ELF-1 (cell line): ENCODE data around the gene DDX42.

ENCODE experiments used
- DNase-seq: peaks from one replicate; pipeline ENCODE4 v3.0.0-alpha.2; 2016; ENCODE audit warnings: low read depth, low spot score

Gene DDX42

GRCh38 chr17:63774141-63774968 is at the start of gene DDX42:
DDX42 (plus strand) TSS chr17:63774170; CDS start chr17:63787050, 12,880 bp downstream.
- DNase-seq, result no peak

GRCh38 chr17:63735691-63736090 is 38.3 kb upstream of the DDX42 start:
- no peak for DNase-seq

GRCh38 chr17:63740464-63741142 is 33.4 kb upstream of the DDX42 start:
- peak; percentile 3 for DNase-seq

- no peak for DNase-seq
These were observed 32.9 kb upstream of the DDX42 start for GRCh38 chr17:63741143-63741407.

GRCh38 chr17:63741408-63742173 is 32.4 kb upstream of the DDX42 start, which contains the start of gene STRADA:
STRADA (minus strand) TSS chr17:63741799; CDS start chr17:63728369, 13,430 bp downstream.
- peak; percentile 99 for DNase-seq

- DNase-seq, result no peak
These were observed 22.2 kb upstream of the DDX42 start for GRCh38 chr17:63751806-63752205.

- DNase-seq, result no peak
These were observed 21.3 kb upstream of the DDX42 start for GRCh38 chr17:63752707-63753106.

GRCh38 chr17:63753215-63753614 is 20.8 kb upstream of the DDX42 start:
- DNase-seq, result no peak

GRCh38 chr17:63754046-63754445 is 19.9 kb upstream of the DDX42 start:
- DNase-seq, result no peak

GRCh38 chr17:63758428-63758827 is 15.5 kb upstream of the DDX42 start:
- DNase-seq, result no peak

- no peak for DNase-seq
These were observed 13.0 kb upstream of the DDX42 start for GRCh38 chr17:63760771-63761539.

GRCh38 chr17:63762161-63763078 is 11.6 kb upstream of the DDX42 start:
- DNase-seq, result no peak

- no peak for DNase-seq
These were observed 9.3 kb upstream of the DDX42 start for GRCh38 chr17:63764716-63765115.

- DNase-seq, result no peak
These were observed 7.2 kb upstream of the DDX42 start for GRCh38 chr17:63766754-63767153.

GRCh38 chr17:63768433-63768832 is 5.5 kb upstream of the DDX42 start:
- DNase-seq, result peak; percentile 26

GRCh38 chr17:63772801-63773271 is 1.1 kb upstream of the DDX42 start:
- peak; percentile 20 for DNase-seq

- peak; percentile 100 for DNase-seq
These were observed 464 bp upstream of the DDX42 start, which contains the start of gene CCDC47 for GRCh38 chr17:63773272-63774140. CCDC47 (minus strand) TSS chr17:63773597; CDS start chr17:63766175, 7,422 bp downstream.

GRCh38 chr17:63774969-63775265 is 947 bp downstream of the DDX42 start:
- DNase-seq, result peak; percentile 20

GRCh38 chr17:63775420-63775819 is 1.4 kb downstream of the DDX42 start:
- peak; percentile 15 for DNase-seq
